ENCODE measurements around the gene PRKD1.

PRKD1 gene

GRCh38 chr14:29927376-29928116 lies at the start of gene PRKD1:
Gene PRKD1, minus strand, starts transcription at chr14:29927847.
- peak within 1 kb of the TSS; percentile 37 for H3K27ac ChIP-seq (ENCODE audit: low read length)

DNA sequence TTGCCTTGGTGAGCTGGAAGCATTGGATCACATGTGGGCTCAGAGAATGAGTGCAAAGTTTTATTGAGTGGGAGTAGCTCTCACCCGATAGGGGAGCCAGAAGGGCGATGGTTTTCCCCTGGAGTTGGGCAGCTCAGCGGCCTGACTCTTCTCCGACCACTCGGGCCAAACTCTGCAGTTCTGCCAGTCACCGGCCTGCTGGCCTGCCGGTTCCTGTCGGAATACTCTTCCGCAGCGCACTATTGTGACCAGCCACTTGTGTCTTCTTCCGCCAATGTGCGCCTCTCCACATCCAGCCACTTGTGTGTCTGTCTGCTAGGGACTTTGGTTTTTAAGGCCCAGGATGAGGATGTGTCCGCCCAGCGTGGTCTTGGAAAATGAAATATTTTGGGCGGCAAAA lies 43.5 kb upstream of the PRKD1 start:
- Histone ChIP-seq H3K9ac (ENCODE audit: low read length in 2 of 2) (no peak overlapping the region), H3K36me3 (ENCODE audit: control insufficient read depth in 2 of 2, insufficient read depth in 2 of 2, low read length in 2 of 2) (no peaks in the 10 kb centered on the region), H3K27ac (ENCODE audit: low read length) (no peak overlapping the region), H3K4me3 (ENCODE audit: low read length in 2 of 2) (no peak overlapping the region), H3K9me3 (ENCODE audit: control insufficient read depth in 2 of 2, low read length in 2 of 2) (no peaks in the 10 kb centered on the region), H3K27me3 (ENCODE audit: control insufficient read depth in 1 of 2, insufficient read depth in 2 of 2, low read length in 2 of 2) (no peaks in the 10 kb centered on the region), H3K4me1 (ENCODE audit: control insufficient read depth, insufficient read depth, low read length) (no peaks in the 10 kb centered on the region)

More at GRCh38 chr14:29927376-29928116, at the start of gene PRKD1:
- no peaks in the 10 kb centered on the region for H3K9me3 ChIP-seq (ENCODE audit: control insufficient read depth in 2 of 2, low read length in 2 of 2)
- peak within 1 kb of the TSS; percentile 66 to 72 for H3K9ac ChIP-seq (ENCODE audit: low read length in 2 of 2)
- H3K36me3 ChIP-seq (ENCODE audit: control insufficient read depth in 2 of 2, insufficient read depth in 2 of 2, low read length in 2 of 2): no peaks in the 10 kb centered on the region
- no peaks in the 10 kb centered on the region for H3K27me3 ChIP-seq (ENCODE audit: control insufficient read depth in 1 of 2, insufficient read depth in 2 of 2, low read length in 2 of 2)
- peaks cover 22% of the 10 kb centered on the region for H3K4me1 ChIP-seq (ENCODE audit: control insufficient read depth, insufficient read depth, low read length)
- H3K4me3 ChIP-seq (ENCODE audit: low read length in 2 of 2): peak within 1 kb of the TSS; percentile 92 to 94

DNA sequence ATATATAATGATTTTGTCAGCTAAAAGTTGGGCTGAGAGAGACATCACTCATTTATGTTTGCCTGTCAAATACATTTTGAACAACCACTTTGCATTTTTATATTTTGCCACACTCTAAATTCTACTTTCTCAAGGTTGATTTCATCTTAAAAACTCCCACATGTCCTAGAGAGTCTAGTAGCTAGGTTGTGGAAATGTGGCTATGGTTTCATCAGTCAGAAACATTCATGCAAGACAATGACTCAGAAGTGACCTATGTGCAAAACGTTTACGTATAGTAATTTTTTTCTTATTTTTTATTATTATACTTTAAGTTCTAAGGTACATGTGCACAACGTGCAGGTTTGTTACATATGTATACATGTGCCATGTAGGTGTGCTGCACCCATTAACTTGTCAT lies 27.4 kb upstream of the PRKD1 start:
- no peak overlapping the region for H3K4me3 ChIP-seq (ENCODE audit: low read length in 2 of 2)
- no peak overlapping the region for H3K9ac ChIP-seq (ENCODE audit: low read length in 2 of 2)
- H3K9me3 ChIP-seq (ENCODE audit: control insufficient read depth in 2 of 2, low read length in 2 of 2): no peaks in the 10 kb centered on the region
- H3K27me3 ChIP-seq (ENCODE audit: control insufficient read depth in 1 of 2, insufficient read depth in 2 of 2, low read length in 2 of 2): no peaks in the 10 kb centered on the region
- no peaks in the 10 kb centered on the region for H3K4me1 ChIP-seq (ENCODE audit: control insufficient read depth, insufficient read depth, low read length)
- H3K36me3 ChIP-seq (ENCODE audit: control insufficient read depth in 2 of 2, insufficient read depth in 2 of 2, low read length in 2 of 2): no peaks in the 10 kb centered on the region
- no peak overlapping the region for H3K27ac ChIP-seq (ENCODE audit: low read length)

DNA sequence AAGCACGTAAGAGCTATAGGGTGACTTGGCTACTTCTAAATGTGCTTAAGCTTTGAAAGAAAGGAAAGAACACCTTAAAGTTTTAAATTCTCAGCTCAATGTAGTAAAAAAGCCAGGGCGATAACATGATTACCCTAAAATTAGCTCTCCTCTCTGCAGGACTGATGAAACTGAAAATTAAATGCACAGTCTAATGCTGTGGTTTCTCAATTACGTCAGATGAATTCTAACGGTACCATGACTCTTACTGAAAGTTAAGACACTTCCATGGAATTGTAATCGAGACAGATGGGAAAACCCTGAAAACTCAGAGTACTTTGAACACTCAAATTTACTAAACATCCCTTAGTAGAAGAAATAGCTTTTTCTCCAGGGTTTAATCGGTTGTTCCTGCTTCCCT lies 25.9 kb upstream of the PRKD1 start:
- H3K36me3 ChIP-seq (ENCODE audit: control insufficient read depth in 2 of 2, insufficient read depth in 2 of 2, low read length in 2 of 2): no peaks in the 10 kb centered on the region
- no peak overlapping the region for H3K27ac ChIP-seq (ENCODE audit: low read length)
- H3K4me1 ChIP-seq (ENCODE audit: control insufficient read depth, insufficient read depth, low read length): no peaks in the 10 kb centered on the region
- no peaks in the 10 kb centered on the region for H3K27me3 ChIP-seq (ENCODE audit: control insufficient read depth in 1 of 2, insufficient read depth in 2 of 2, low read length in 2 of 2)
- no peak overlapping the region for H3K4me3 ChIP-seq (ENCODE audit: low read length in 2 of 2)
- H3K9me3 ChIP-seq (ENCODE audit: control insufficient read depth in 2 of 2, low read length in 2 of 2): no peaks in the 10 kb centered on the region
- no peak overlapping the region for H3K9ac ChIP-seq (ENCODE audit: low read length in 2 of 2)

DNA sequence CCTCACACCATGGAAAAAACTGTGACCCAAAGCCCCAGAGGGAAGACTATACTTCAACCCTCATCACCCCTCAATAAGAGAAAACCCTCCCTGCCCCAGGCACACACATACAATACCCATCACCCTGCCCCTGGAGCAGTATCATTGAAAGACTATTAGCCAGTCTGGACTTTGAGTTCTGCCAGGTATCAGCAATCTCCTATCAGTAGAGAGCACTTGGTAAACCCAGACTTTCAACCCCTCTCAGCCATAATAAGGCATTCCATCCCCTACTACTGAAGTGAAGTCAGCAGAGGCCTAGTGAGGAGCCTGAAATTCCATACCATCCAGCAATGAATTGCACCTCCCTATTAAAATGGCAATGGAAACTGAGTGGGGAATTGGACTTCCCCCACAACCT lies 16.4 kb upstream of the PRKD1 start:
- Histone ChIP-seq H3K4me3 (ENCODE audit: low read length in 2 of 2) (no peak overlapping the region), H3K9me3 (ENCODE audit: control insufficient read depth in 2 of 2, low read length in 2 of 2) (peaks cover 0 to 3% of the 10 kb centered on the region in 2 donors), H3K27ac (ENCODE audit: low read length) (no peak overlapping the region), H3K4me1 (ENCODE audit: control insufficient read depth, insufficient read depth, low read length) (no peaks in the 10 kb centered on the region), H3K36me3 (ENCODE audit: control insufficient read depth in 2 of 2, insufficient read depth in 2 of 2, low read length in 2 of 2) (no peaks in the 10 kb centered on the region), H3K9ac (ENCODE audit: low read length in 2 of 2) (no peak overlapping the region), H3K27me3 (ENCODE audit: control insufficient read depth in 1 of 2, insufficient read depth in 2 of 2, low read length in 2 of 2) (no peaks in the 10 kb centered on the region)

DNA sequence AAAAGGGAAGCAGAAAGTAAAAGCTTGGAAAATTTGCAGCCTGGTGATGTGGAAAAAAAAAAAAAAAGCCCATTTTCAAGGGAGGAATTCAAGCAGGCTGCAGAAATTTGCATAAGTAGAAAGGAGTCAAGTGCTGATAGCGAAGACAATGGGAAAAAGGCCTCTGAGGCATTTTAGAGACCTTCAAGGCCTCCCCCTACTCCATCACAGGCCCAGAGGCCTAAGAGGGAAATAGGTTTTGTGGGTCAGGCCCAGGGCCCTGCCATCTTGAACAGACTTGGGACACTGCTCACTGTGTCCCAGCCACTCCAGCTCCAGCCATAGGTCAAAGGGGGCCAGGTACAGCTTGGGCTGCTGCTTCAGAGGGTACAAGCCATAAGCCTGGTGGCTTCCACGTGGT lies 13.8 kb upstream of the PRKD1 start:
- Histone ChIP-seq H3K27ac (ENCODE audit: low read length) (no peak overlapping the region), H3K4me3 (ENCODE audit: low read length in 2 of 2) (no peak overlapping the region), H3K27me3 (ENCODE audit: control insufficient read depth in 1 of 2, insufficient read depth in 2 of 2, low read length in 2 of 2) (no peaks in the 10 kb centered on the region), H3K36me3 (ENCODE audit: control insufficient read depth in 2 of 2, insufficient read depth in 2 of 2, low read length in 2 of 2) (no peaks in the 10 kb centered on the region), H3K4me1 (ENCODE audit: control insufficient read depth, insufficient read depth, low read length) (no peaks in the 10 kb centered on the region), H3K9me3 (ENCODE audit: control insufficient read depth in 2 of 2, low read length in 2 of 2) (no peaks in the 10 kb centered on the region), H3K9ac (ENCODE audit: low read length in 2 of 2) (no peak overlapping the region)

DNA sequence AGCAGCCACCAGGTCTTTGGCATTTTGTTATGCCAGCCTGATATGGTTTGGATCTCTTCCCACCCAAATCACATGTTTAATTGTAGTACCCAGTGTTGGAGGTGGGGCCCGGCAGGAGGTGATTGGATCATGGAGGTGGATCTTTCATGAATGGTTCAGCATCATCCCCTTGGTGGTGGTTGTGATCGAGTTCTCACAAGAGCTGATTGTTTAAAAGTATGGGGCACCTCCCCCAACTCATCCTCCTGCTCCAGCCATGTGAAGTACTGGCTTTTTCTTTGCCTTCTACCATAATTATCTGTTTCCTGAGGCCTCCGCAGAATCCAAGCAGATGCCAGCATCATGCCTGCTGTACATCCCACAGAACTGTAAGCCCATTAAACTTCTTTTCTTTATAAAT lies 12.8 kb upstream of the PRKD1 start:
- no peaks in the 10 kb centered on the region for H3K4me1 ChIP-seq (ENCODE audit: control insufficient read depth, insufficient read depth, low read length)
- H3K27ac ChIP-seq (ENCODE audit: low read length): no peak overlapping the region
- H3K27me3 ChIP-seq (ENCODE audit: control insufficient read depth in 1 of 2, insufficient read depth in 2 of 2, low read length in 2 of 2): no peaks in the 10 kb centered on the region
- H3K9ac ChIP-seq (ENCODE audit: low read length in 2 of 2): no peak overlapping the region
- no peaks in the 10 kb centered on the region for H3K9me3 ChIP-seq (ENCODE audit: control insufficient read depth in 2 of 2, low read length in 2 of 2)
- H3K4me3 ChIP-seq (ENCODE audit: low read length in 2 of 2): no peak overlapping the region
- H3K36me3 ChIP-seq (ENCODE audit: control insufficient read depth in 2 of 2, insufficient read depth in 2 of 2, low read length in 2 of 2): no peaks in the 10 kb centered on the region

- Histone ChIP-seq H3K36me3 (ENCODE audit: control insufficient read depth in 2 of 2, insufficient read depth in 2 of 2, low read length in 2 of 2) (no peaks in the 10 kb centered on the region), H3K27me3 (ENCODE audit: control insufficient read depth in 1 of 2, insufficient read depth in 2 of 2, low read length in 2 of 2) (no peaks in the 10 kb centered on the region), H3K9ac (ENCODE audit: low read length in 2 of 2) (no peak overlapping the region), H3K4me3 (ENCODE audit: low read length in 2 of 2) (no peak overlapping the region), H3K4me1 (ENCODE audit: control insufficient read depth, insufficient read depth, low read length) (no peaks in the 10 kb centered on the region), H3K27ac (ENCODE audit: low read length) (no peak overlapping the region), H3K9me3 (ENCODE audit: control insufficient read depth in 2 of 2, low read length in 2 of 2) (no peaks in the 10 kb centered on the region)
These were observed 9.5 kb upstream of the PRKD1 start for GRCh38 chr14:29937116-29937515.

- no peaks in the 10 kb centered on the region for H3K36me3 ChIP-seq (ENCODE audit: control insufficient read depth in 2 of 2, insufficient read depth in 2 of 2, low read length in 2 of 2)
- no peak overlapping the region for H3K27ac ChIP-seq (ENCODE audit: low read length)
- no peaks in the 10 kb centered on the region for H3K27me3 ChIP-seq (ENCODE audit: control insufficient read depth in 1 of 2, insufficient read depth in 2 of 2, low read length in 2 of 2)
- no peak overlapping the region for H3K9ac ChIP-seq (ENCODE audit: low read length in 2 of 2)
- H3K4me1 ChIP-seq (ENCODE audit: control insufficient read depth, insufficient read depth, low read length): peaks cover 21% of the 10 kb centered on the region
- H3K9me3 ChIP-seq (ENCODE audit: control insufficient read depth in 2 of 2, low read length in 2 of 2): no peaks in the 10 kb centered on the region
- H3K4me3 ChIP-seq (ENCODE audit: low read length in 2 of 2): no peak overlapping the region
These were observed 2.6 kb upstream of the PRKD1 start for GRCh38 chr14:29930283-29930682.

- Histone ChIP-seq H3K27ac (ENCODE audit: low read length) (peak overlapping the region; percentile 37), H3K27me3 (ENCODE audit: control insufficient read depth in 1 of 2, insufficient read depth in 2 of 2, low read length in 2 of 2) (no peaks in the 10 kb centered on the region), H3K4me3 (ENCODE audit: low read length in 2 of 2) (peak overlapping the region; percentile 9 to 67)
These were observed 532 bp upstream of the PRKD1 start for GRCh38 chr14:29928117-29928640.

GRCh38 chr14:29926701-29927375 lies 809 bp downstream of the PRKD1 start:
- peak overlapping the region; percentile 66 to 72 for H3K9ac ChIP-seq (ENCODE audit: low read length in 2 of 2)
- H3K4me1 ChIP-seq (ENCODE audit: control insufficient read depth, insufficient read depth, low read length): peaks cover 22% of the 10 kb centered on the region
- H3K27me3 ChIP-seq (ENCODE audit: control insufficient read depth in 1 of 2, insufficient read depth in 2 of 2, low read length in 2 of 2): no peaks in the 10 kb centered on the region
- no peaks in the 10 kb centered on the region for H3K36me3 ChIP-seq (ENCODE audit: control insufficient read depth in 2 of 2, insufficient read depth in 2 of 2, low read length in 2 of 2)
- peak overlapping the region; percentile 92 to 94 for H3K4me3 ChIP-seq (ENCODE audit: low read length in 2 of 2)
- H3K9me3 ChIP-seq (ENCODE audit: control insufficient read depth in 2 of 2, low read length in 2 of 2): no peaks in the 10 kb centered on the region
- peak overlapping the region; percentile 24 for H3K27ac ChIP-seq (ENCODE audit: low read length)

More at GRCh38 chr14:29928117-29928640, 532 bp upstream of the PRKD1 start:
- H3K9me3 ChIP-seq (ENCODE audit: control insufficient read depth in 2 of 2, low read length in 2 of 2): no peaks in the 10 kb centered on the region
- H3K36me3 ChIP-seq (ENCODE audit: control insufficient read depth in 2 of 2, insufficient read depth in 2 of 2, low read length in 2 of 2): no peaks in the 10 kb centered on the region
- peaks cover 22% of the 10 kb centered on the region for H3K4me1 ChIP-seq (ENCODE audit: control insufficient read depth, insufficient read depth, low read length)
- H3K9ac ChIP-seq (ENCODE audit: low read length in 2 of 2): peak overlapping the region in 1 of 2 donors; percentile 36

Data from stomach smooth muscle (tissue), 2 donors.